ENCODE results near the gene ZSCAN5C.
"Not testable (repeated sequence)": the region's sequence is repeated elsewhere in the genome, so short reads cannot be mapped to it uniquely, and the experiment has no call there.

ZSCAN5C gene, protein sequence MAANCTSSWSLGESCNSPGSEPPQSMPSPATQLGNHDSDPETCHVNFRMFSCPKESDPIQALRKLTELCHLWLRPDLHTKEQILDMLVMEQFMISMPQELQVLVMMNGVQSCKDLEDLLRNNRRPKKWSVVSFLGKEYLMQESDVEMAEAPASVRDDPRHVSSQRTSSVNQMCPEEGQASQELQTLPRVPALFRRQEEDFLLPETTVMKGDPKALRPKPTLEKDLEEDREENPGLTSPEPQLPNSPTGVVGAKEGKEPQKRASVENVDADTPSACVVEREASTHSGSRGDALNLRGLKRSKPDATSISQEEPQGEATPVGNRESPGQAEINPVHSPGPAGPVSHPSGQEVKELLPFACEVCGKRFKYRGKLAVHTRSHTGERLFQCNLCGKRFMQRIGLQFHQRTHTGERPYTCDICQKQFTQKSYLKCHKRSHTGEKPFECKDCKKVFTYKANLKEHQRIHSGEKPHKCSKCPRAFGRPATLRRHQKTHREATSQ

DNA sequence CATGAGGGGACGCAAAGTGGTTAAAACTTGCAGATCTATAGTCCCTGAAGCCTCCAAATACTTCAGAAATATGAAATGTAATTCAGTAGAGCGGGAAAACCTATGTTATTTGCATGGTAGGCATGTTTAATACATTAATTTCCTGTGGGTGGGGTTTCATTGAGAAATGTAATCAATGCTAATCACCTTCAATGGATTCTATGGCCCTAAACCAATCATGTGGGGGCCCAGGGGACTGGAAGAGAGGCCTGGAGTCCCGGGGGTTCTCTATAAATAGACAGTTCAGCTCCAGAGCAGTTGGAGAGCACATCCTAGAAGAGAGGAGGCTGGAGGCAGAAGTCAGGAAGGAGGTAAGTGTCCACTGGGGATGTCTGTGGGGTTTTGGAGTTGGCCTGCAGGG is at the start of gene ZSCAN5C:
ZSCAN5C (plus strand) TSS at position 301 of the 400 bp plus-strand sequence. CDS start 3,641 bp downstream, outside the sequence.
- DNase-seq (ENCODE audit: low read depth, low spot score), result no peak

DNA sequence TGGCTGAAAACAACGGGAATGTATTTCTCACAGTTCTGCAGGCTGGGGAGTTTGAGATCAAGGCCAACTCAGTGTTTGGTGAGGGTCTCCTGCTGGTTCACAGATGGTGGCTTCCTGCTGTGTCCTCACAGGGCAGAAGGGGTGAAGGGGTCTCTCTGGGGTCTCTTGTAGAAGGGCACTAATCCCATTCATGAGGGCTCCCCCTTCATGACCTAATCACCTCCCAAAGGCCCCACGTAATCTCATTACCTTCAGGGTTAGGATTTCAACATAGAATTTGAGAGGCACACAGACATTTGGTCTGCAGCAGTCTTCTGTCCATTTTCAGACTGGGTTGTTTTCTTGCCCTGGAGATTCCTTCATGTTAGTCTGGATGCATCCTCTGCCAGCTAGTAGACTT is 49.4 kb upstream of the ZSCAN5C start:
- no peak for DNase-seq (ENCODE audit: low read depth, low spot score)

DNA sequence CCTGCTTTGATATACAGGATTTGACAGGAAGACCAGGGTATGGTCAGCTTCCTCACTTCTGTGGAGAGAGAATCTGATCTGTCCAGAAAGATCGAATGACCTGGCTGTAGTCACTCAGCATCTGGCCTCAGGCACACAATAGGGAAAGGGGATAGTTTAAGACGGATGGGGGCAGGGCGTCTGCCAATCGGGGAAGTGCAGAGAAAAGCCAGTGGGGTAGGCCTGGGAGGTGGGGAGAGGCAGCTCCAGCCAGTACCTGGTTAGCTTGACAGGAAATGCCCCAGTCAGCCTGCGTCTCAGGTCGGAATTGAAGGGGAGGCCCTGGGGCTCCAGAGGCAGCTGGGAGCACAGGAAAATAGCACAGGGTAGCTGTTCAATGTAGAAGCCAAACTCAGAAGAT is 48.6 kb upstream of the ZSCAN5C start:
- no peak for DNase-seq (ENCODE audit: low read depth, low spot score)

DNA sequence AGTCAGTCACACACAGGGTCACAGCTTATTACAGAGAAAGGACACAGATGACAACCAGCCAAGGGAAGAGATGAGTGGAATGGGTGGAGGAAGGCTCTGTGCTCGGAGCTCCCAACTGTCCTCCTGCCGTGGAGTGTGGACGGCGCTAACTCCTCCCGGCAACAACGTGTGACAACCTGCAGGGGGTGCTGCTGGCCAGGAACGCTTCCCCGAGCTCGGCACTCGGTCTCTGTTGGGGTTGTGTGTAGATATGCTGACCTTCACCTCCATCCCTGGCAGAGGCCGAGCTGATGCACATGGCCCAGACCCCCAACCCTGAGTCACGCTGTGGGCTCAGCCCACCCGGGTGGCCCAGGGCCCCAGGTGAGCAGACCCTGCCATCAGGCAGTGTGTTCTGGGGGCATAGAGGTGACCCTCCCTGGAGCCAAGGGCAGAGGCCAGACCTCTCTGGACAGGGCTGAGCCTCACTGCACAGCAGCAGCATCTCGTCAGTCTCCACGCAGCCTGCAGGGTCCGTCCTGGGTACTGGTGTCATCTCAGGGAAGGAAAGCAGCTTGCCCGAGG is 46.9 kb upstream of the ZSCAN5C start:
- no peak for DNase-seq (ENCODE audit: low read depth, low spot score)

DNA sequence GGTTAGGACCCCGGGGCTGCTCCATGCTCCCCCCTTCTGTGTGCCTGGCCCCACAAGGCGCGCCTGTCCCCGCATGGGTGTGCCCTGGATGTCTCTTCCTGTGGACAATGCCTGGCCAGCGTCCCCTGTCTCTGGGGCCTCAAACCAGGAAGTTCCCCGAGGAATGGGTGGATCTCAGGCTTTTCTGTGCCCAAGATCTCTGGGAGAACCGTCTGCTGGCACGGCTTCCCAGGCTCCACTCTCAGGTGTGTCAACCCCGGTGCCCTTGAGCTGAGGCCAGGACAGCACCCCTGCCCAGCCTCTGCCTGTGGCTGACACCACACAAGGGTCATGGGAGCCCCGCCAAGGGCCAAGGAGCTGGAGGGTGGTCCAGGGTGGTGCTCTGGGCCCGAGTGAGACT is 45.3 kb upstream of the ZSCAN5C start:
- no peak for DNase-seq (ENCODE audit: low read depth, low spot score)

DNA sequence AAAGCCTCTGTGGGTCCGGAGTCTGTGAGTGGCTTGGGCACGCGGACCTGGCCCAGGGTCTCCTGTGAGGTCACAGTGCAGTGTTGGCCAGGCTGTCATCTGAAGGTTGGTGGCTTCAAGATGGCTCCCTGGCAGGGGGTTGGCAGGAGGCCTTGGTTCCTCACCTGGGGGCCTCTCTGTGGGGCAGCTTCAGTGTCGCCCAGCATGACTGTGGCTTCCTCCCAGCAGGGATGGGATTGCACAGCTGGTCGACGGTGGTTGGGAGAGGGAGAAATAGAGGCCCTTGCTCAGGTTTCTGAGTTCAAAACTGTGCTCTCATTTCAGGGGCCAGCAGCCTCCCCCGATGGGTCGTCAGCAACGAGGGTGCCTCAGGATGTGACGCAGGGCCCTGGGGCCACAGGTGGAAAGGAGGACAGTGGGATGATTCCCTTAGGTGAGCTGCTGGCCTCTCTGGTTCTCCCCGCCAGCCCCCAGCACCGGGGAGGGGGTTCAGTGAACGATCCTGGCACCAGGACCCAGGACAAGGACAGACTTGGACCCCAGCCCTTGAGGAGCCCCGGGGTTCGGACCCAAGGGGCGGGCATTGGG is 43.8 kb upstream of the ZSCAN5C start:
- DNase-seq (ENCODE audit: low read depth, low spot score), result no peak

DNA sequence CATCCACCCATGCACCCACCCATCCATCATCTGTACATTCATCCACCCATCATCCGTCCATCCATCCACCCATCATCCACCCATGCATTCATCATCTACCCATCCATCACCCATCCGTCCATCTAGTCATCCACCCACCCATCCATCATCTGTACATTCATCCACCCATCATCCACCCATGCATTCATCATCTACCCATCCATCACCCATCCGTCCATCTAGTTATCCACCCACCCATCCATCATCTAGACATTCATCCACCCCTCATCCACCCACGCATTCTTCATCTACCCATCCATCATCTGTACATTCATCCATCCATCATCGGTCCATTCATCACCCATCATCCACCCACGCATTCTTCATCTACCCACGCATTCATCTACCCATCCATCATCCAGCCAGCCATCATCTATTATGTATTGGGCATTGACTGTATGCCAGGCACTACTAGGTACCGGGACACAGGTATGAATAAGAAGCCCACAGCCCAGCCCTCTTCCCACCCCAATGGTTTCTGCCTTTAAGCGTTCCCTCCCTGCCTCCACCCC is 43.0 kb upstream of the ZSCAN5C start:
- DNase-seq (ENCODE audit: low read depth, low spot score), result no peak

DNA sequence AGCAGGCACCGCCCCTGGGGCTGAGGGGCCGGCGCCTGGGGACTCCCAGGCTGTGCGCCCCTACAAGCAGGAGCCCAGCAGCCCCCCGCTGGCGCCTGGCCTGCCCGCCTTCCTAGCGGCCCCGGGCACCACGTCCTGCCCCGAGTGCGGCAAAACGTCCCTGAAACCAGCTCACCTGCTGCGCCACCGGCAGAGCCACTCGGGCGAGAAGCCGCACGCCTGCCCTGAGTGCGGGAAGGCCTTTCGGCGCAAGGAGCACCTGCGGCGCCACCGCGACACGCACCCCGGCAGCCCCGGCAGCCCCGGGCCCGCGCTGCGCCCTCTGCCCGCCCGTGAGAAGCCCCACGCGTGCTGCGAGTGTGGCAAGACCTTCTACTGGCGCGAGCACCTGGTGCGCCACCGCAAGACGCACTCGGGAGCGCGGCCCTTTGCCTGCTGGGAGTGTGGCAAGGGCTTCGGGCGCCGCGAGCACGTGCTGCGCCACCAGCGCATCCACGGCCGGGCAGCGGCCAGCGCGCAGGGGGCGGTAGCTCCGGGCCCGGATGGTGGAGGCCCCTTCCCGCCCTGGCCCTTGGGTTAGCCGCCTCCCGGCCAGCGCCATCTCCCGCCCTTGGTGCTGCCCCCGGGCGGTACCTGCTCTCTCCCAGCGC is 42.3 kb upstream of the ZSCAN5C start:
- no peak for DNase-seq (ENCODE audit: low read depth, low spot score)

DNA sequence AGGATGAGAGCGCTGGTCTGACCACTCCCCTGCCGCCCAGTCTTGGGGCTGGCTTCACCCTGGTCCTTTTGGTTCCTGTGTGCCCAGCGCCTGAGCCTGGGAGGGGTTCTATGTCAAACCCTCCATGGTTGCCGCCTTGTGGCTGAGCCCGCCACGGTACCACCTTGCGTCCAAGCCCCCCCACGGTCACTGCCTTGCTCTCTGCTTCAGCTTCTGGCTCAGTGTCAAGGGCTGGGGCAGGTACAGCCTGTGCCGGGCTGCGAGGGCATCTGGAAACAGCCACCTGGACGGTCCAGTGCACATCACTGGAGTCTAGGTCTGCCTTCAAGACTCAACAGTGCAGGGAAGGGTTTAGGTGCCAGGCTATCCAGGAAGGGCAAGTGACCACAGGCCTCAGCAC is 40.5 kb upstream of the ZSCAN5C start:
- no peak for DNase-seq (ENCODE audit: low read depth, low spot score)

DNA sequence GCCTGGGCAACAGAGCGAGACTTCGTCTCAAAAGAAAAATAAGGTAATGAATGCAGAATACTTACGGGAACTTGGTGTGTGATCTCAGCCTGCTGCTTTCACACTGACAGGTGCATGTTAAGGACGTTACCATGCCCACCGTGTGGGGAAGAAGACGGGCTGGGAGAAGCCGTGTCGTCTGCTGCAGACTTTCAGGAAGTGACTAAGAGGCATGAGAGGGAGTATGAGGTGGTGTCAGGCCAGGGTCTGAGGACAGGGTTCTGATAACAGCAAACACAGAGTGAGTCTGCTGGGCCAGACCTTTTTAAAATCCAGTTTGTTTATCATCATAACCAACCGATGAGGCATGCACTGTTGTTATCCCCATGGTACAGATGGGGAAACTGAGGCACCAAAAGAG is 39.8 kb upstream of the ZSCAN5C start:
- no peak for DNase-seq (ENCODE audit: low read depth, low spot score)

DNA sequence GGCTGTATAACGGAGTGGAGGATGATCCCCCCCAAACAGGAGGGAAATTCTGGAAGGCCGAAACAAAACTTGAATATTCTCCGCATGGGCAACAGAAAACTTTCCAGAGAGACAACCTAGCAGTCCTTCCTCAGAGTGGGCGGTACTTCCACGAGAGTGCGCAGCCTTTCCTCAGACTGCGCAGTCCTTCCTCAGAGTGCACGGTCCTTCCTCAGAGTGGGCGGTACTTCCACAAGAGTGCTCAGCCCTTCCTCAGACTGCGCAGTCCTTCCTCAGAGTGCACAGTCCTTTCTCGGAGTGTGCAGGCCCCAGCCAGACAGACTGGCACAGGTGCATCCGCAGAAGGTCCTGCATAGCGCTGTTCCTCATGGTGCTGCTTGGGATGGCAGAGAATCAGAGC is 39.0 kb upstream of the ZSCAN5C start:
- DNase-seq (ENCODE audit: low read depth, low spot score), result no peak

DNA sequence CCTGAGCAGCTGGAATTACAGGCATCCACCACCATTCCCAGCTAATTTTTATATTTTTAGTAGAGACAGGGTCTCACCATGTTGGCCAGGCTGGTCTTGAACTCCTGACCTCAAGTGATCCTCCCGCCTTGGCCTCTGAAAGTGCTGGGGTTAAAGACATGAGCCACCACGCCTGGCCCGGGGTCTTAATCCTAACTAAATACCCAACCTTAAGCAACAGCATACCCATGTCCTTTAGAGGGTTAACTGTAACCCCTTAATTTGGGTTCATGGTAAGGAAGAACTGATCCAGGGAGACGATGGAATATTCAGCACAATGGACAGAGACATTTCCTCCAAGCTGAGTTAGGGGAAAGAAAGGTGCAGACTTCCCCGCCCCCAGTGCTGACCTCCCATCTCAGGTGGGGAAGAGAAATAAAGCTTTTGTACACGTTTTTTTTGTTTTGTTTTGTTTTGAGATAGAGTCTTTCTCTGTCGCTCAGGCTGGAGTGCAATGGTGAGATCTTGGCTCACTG is 35.0 kb upstream of the ZSCAN5C start:
- DNase-seq (ENCODE audit: low read depth, low spot score), result peak; percentile 29

DNA sequence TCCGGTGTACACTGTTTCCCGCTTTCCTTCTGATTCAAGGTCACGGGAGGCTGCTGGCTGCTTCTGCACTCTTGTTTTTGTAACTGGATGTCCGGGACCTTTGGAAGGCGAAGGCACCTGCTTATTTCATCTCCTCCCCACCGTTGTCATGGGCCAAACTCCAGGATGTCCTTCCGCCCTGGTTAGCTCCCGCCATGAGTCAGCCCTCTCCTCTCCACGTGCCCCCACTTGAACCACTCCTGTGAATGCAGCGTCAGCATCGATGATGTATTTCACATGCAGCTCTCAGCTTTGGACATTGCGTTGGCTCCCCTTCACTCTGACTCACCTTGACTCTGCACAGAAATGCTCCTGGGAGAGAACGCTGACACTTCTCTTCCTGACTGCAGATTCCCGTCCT is 31.8 kb upstream of the ZSCAN5C start:
- DNase-seq (ENCODE audit: low read depth, low spot score), result peak; percentile 67

DNA sequence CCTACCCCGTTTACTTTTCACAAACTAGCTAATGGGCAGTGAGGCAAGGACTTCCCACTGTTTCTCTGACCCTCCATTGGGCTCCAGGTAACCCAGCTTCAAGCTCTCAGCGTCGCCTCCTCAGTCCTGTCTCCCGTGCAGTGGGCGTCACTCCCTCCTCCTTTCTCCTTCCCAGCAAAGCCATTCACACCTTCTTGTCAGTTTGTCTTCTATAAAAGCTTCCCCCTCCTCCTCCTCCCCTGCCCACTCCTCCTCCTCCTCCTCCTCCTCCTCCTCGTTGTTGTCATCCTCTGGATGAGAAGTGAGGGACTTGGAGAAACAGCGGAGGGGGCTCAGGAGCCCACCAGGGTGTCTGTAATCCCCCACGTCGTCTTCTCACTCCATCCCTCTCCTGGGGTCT is 28.0 kb upstream of the ZSCAN5C start:
- no peak for DNase-seq (ENCODE audit: low read depth, low spot score)

DNA sequence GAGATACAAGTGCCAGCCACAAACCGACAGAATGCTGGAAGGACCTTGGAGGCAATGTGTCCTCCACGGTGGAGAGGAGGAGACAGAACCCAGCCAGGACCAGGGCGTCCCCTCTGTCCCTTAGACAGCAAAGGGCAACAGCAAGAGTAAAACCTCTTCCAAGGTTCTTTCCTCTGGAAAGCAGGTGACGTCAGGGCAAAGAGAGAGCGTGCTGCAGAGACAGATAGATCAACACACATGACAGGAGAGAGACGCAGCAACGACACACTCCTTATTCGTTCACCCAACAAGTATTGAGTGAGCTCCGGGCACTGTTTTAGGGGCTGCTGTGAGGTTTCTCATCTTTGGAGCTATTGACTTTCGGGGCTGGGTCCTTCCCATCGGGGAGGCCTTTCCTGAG is 27.5 kb upstream of the ZSCAN5C start:
- no peak for DNase-seq (ENCODE audit: low read depth, low spot score)

DNA sequence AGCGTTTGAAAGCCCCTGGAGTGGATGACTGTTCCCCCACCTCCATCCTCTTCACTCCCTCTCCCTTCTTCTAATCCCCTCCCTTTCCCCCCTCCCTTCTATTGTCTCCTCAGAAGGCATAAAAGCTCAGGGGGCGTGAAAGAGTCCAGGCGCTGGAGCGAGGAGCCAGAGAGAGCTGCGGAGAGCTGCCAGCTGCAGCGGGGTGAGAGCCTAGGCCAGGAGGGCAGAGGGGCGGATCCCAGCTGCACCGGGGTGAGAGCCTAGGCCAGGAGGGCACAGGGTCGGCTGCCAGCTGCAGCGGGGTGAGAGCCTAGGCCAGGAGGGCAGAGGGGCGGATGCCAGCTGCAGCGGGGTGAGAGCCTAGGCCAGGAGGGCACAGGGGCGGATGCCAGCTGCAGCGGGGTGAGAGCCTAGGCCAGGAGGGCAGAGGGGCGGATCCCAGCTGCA is 26.2 kb upstream of the ZSCAN5C start, which contains the start of gene GALP:
GALP (plus strand) TSS at position 148 of the 447 bp plus-strand sequence. CDS start 1,101 bp downstream, outside the sequence.
- not testable (repeated sequence) for DNase-seq (ENCODE audit: low read depth, low spot score)

DNA sequence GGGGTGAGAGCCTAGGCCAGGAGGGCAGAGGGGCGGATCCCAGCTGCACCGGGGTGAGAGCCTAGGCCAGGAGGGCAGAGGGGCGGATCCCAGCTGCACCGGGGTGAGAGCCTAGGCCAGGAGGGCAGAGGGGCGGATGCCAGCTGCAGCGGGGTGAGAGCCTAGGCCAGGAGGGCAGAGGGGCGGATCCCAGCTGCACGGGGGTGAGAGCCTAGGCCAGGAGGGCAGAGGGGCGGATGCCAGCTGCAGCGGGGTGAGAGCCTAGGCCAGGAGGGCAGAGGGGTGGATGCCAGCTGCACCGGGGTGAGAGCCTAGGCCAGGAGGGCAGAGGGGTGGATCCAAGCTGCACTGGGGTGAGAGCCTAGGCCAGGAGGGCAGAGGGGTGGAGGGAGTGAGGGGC is 25.8 kb upstream of the ZSCAN5C start:
- not testable (repeated sequence) for DNase-seq (ENCODE audit: low read depth, low spot score)

DNA sequence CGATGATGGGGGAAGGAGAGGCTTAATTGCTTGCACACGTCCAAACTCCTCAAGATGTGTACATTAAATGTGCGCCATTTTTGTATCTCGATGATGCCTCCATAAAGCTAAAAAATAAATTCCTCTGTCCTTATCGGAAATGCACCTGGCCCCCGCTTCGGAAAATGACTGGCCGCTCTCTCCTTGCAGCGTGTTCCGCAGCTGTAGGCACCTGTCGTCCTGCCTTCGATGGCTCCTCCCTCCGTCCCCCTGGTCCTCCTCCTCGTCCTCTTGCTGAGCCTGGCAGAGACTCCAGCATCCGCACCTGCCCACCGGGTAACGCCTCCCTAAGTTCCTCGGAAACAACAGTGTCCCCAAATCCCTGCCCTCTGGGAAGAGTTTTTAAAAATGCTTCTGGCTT is 25.2 kb upstream of the ZSCAN5C start:
- no peak for DNase-seq (ENCODE audit: low read depth, low spot score)

DNA sequence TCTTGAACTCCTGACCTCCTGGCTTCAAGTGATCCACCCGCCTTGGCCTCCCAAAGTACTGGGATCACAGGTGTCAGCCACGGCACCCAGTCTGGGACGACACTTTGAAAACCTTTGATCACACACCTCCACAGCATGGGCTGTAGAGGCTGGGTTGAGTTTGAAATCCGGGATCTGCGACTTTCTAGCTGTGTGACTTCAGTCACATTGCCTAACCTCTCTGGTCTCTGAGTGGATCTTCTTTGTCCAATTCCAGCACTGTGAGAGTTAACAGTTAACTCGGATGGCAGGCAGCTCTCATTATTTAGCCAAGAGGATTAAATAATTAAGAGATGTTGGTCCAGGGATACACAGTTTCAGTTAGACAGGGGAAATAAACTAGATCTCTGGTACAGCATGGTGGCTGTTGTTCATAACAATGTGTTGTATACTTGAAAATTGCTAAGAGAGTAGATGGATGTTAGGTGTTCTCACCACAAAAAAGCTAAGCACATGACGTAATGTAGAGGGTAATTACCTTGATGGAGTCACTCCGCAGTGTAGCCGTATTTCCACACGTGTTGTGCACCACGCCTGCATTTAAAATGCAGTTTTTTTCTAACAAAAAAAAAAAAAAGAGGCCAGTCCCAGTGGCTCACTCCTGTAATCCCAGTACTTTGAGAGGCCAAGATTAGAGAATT is 24.4 kb upstream of the ZSCAN5C start:
- no peak for DNase-seq (ENCODE audit: low read depth, low spot score)

DNA sequence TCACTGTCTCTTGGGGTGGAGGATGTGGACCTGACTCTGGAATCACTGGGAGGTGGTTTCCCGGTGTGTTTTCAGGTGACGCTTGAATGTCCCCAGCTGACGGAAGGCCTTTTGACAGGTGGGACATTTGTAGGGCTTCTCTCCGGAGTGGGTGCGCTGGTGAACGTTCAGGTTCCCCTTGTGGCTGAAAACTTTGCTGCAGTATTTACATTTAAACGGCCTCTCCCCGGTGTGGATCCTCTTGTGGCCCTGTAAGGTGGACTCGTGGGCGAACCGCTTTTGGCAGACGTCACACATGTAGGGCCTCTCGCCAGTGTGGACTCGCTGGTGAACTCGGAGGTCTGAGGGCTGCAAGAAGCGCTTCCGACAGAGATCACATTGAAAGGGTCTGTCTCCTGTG is 12.3 kb upstream of the ZSCAN5C start:
- DNase-seq (ENCODE audit: low read depth, low spot score), result no peak

DNA sequence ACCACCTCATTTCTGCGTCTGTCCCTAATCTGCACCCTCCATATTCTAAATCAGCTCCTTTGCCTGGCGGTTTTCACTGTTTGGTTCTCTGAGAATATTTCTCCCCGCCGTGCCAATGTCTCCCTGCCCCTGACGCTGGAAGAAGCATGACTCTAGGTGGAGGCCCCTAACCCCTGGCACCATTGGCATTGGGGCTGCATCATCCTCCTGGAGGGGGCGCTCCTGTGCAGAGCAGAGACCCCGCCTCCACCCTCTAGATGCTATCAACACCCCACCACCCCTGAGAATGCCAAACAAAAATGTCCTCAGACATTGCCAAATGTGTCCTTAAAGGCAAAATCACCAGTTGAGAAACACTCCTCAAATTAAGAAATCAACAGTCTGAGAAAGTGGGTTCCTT is 11.0 kb upstream of the ZSCAN5C start:
- no peak for DNase-seq (ENCODE audit: low read depth, low spot score)

Measured in astrocyte of the hippocampus (primary cell).